K562 (cell line): ENCODE results near the gene CISD3. TPM values are rescaled to one million over a fixed set of nuclear protein-coding genes. Genes with fewer than 3 reads are reported as not detected.

Experiments
- ATAC-seq: fragments of 200-7000 bp; cut with Tn5 transposase; 3 replicates; pipeline ENCODE4 v1.9.1; 2020; ENCODE audit warnings: moderate library complexity
- BruUV-seq: library from RNA; stranded (reverse); fragments of 400-500 nt; replicated peaks from 2 replicates; lab custom pipeline; 2021; lab: Mats Ljungman, UMichigan
- CTCF ChIA-PET: fragments of 300-600 bp; formaldehyde crosslinking; extraction: SDS; loops from one replicate; lab custom pipeline; 2021; ENCODE audit warnings: low intra/inter-chr PET ratio; lab: Yijun Ruan, JAX
- POLR2A ChIA-PET: fragments of 300-600, 350-650 bp; sonication (Branson Sonifier 250); formaldehyde crosslinking; extraction: SDS; loops from one replicate; lab custom pipeline; 2021; ENCODE audit warnings: antibody characterized with exemption, inconsistent platforms; lab: Yijun Ruan, JAX
- DNase-seq, 4 experiments: peaks; one replicate each; pipeline versions ENCODE4 v3.0.0 to v3.0.0-alpha.2; 2011 to 2018; ENCODE audit warnings: low spot score in 3 of 4, mixed read lengths in 3 of 4; ENCODE audit errors: extremely low read depth in 1 of 4
- FAIRE-seq: peaks from 2 replicates; lab custom pipeline; 2011; peaks lifted over from hg19 to GRCh38; lab: Jason Lieb, UNC
- H2AFZ ChIP-seq: 2 replicates; pipeline ENCODE4 v1.6.0; 2011; ENCODE audit warnings: low read depth, low read length, control low read depth, inconsistent platforms
- H3K27ac ChIP-seq: fragments of 200-600 bp; 3 replicates; pipeline ENCODE4 v1.8.0; 2011; ENCODE audit warnings: low read depth, mild to moderate bottlenecking, control low read depth, inconsistent platforms, low read length, moderate library complexity, mixed read lengths; ENCODE audit errors: extremely low read depth
- H3K27me3 ChIP-seq, 2 experiments: fragments of 300-600 bp in 1 of 2; 2 replicates in 1 of 2; 3 replicates in 1 of 2; pipeline versions ENCODE4 v1.6.0 to v1.8.0; 2011; ENCODE audit warnings: inconsistent platforms in 2 of 2, low read length in 2 of 2, mild to moderate bottlenecking in 1 of 2, mixed read lengths in 1 of 2, moderate library complexity in 1 of 2; ENCODE audit not compliant: control insufficient read depth in 2 of 2, insufficient read depth in 2 of 2
- H3K36me3 ChIP-seq: fragments of 300-600 bp; 3 replicates; pipeline ENCODE4 v1.8.0; 2011; ENCODE audit warnings: mild to moderate bottlenecking, low read length, inconsistent platforms; ENCODE audit not compliant: control insufficient read depth, insufficient read depth
- H3K4me1 ChIP-seq, 2 experiments: fragments of 200-600 bp in 1 of 2; replicated peaks in 1 of 2; 2 replicates in 1 of 2; 3 replicates in 1 of 2; pipeline versions ENCODE4 v1.5.1 to v1.8.0; 2011; ENCODE audit warnings: inconsistent platforms in 2 of 2, low read length in 2 of 2, mild to moderate bottlenecking in 1 of 2, mixed read lengths in 1 of 2, moderate library complexity in 1 of 2; ENCODE audit not compliant: control insufficient read depth in 2 of 2, insufficient read depth in 2 of 2
- H3K4me2 ChIP-seq: 2 replicates; pipeline ENCODE4 v1.6.1; 2011; ENCODE audit warnings: low read length, control low read depth, inconsistent platforms, mixed read lengths; ENCODE audit not compliant: insufficient read depth
- H3K4me3 ChIP-seq: fragments of 200-600 bp; sonication (generic), shearing (Covaris generic); 2 replicates; pipeline ENCODE4 v1.5.1; 2016; ENCODE audit warnings: control low read depth, inconsistent platforms
- H3K79me2 ChIP-seq: fragments of 200-600 bp; 3 replicates; pipeline ENCODE4 v1.8.0; 2011; ENCODE audit warnings: low read length, inconsistent platforms; ENCODE audit not compliant: control insufficient read depth, insufficient read depth
- H3K9ac ChIP-seq, 2 experiments: 2 replicates each; pipeline versions ENCODE4 v1.6.0 to v1.6.1; 2011; ENCODE audit warnings: low read depth in 2 of 2, low read length in 2 of 2, control low read depth in 1 of 2, inconsistent platforms in 1 of 2, mild to moderate bottlenecking in 1 of 2, mixed read lengths in 1 of 2; ENCODE audit not compliant: insufficient read depth in 1 of 2
- H3K9me1 ChIP-seq: one replicate; pipeline ENCODE4 v1.6.0; 2011; ENCODE audit warnings: inconsistent platforms, mild to moderate bottlenecking, low read length, moderate library complexity; ENCODE audit not compliant: control insufficient read depth, insufficient read depth
- H3K9me3 ChIP-seq: replicated peaks from 2 replicates; pipeline ENCODE4 v1.5.1; 2011; ENCODE audit warnings: low read depth, low read length, inconsistent platforms; ENCODE audit not compliant: control insufficient read depth, insufficient read depth
- H4K20me1 ChIP-seq: replicated peaks from 2 replicates; pipeline ENCODE4 v1.6.1; 2011; ENCODE audit warnings: low read length, inconsistent platforms, mixed read lengths; ENCODE audit not compliant: control insufficient read depth, insufficient read depth
- GABPA ChIP-seq: fragments of 200-800 bp; sonication (Bioruptor generic); conservative IDR thresholded peaks from 2 replicates; pipeline ENCODE4 v1.6.1; 2016; ENCODE audit warnings: low read depth, missing genetic modification characterization, missing compliant biosample characterization
- POLR2G ChIP-seq: fragments of 200-400 bp; formaldehyde crosslinking; IDR thresholded peaks from 2 replicates; pipeline ENCODE4 v1.6.1; 2017; ENCODE audit warnings: low read depth, mild to moderate bottlenecking, antibody characterized with exemption, low read length, moderate library complexity
- WGBS: fragments of 100-300 bp; shearing (Covaris generic); methylation state at CpG from one replicate; pipeline ENCODE4 v1.1.6; 2016; ENCODE audit warnings: low coverage, mixed read lengths; ENCODE audit not compliant: insufficient coverage; ENCODE audit errors: missing lambda C conversion rate; 5-methylcytosine and 5-hydroxymethylcytosine counted together
- in situ Hi-C: fragments of 300-500 bp; cut with MboI; formaldehyde crosslinking; loops from 4 replicates; pipeline ENCODE4 v1.15.0; 2018; ENCODE audit warnings: inconsistent platforms, mixed read lengths
- intact Hi-C: fragments of 100-400 bp; cut with micrococcal nuclease; formaldehyde crosslinking; loops from 2 replicates; pipeline ENCODE4 v1.14.2; 2022
- polyA plus RNA-seq, 8 experiments: library from polyadenylated mRNA; depleted of rRNA in 4 of 8; stranded (reverse) in 5 of 8; unstranded in 3 of 8; fragments of >200 nt; fragmentation: Nextera tagmentation in 2 of 8; fragmentation: Illumina TruSeq in 1 of 8; extraction: Ambion mirVana in 2 of 8; extraction: Trizol in 1 of 8; gene quantifications; 2 replicates each; pipeline versions ENCODE4 v1.2.1 to v1.2.3, GENCODE V29; 2011 to 2014; ENCODE audit warnings: inconsistent platforms in 1 of 8, missing spikeins in 1 of 8
- total RNA-seq, 7 experiments: library from RNA; depleted of rRNA in 6 of 7; stranded (reverse); fragments of >200 nt in 6 of 7; fragmentation: Illumina TruSeq in 2 of 7; extraction: Trizol in 2 of 7; gene quantifications; 2 replicates each; pipeline versions ENCODE4 v1.2.1 to v1.2.3, GENCODE V29; 2011 to 2021; ENCODE audit warnings: low replicate concordance in 1 of 7
- TF ChIP-seq, protein P1 (sequence below): fragments of 250-450 bp; sonication (Bioruptor Pico); IDR thresholded peaks from 2 replicates; pipeline ENCODE4 v1.4.0; 2020; ENCODE audit warnings: mild to moderate bottlenecking, moderate library complexity

Gene CISD3
- total and polyA plus RNA-seq, 9 of the 15 experiments (the other 6 are each of a cell fraction or from before 2014, with no cell fraction given) = 5.0 to 60.7 (median 15.7) TPM

GRCh38 chr17:38716368-38717005 is 13.7 kb upstream of the CISD3 start:
- intact Hi-C loops = no loop called here
- H3K27ac ChIP-seq = no peak overlapping the region
- no peak for DNase-seq
- TF ChIP-seq GABPA (tag) = no peak
- TF ChIP-seq, protein P1, sequence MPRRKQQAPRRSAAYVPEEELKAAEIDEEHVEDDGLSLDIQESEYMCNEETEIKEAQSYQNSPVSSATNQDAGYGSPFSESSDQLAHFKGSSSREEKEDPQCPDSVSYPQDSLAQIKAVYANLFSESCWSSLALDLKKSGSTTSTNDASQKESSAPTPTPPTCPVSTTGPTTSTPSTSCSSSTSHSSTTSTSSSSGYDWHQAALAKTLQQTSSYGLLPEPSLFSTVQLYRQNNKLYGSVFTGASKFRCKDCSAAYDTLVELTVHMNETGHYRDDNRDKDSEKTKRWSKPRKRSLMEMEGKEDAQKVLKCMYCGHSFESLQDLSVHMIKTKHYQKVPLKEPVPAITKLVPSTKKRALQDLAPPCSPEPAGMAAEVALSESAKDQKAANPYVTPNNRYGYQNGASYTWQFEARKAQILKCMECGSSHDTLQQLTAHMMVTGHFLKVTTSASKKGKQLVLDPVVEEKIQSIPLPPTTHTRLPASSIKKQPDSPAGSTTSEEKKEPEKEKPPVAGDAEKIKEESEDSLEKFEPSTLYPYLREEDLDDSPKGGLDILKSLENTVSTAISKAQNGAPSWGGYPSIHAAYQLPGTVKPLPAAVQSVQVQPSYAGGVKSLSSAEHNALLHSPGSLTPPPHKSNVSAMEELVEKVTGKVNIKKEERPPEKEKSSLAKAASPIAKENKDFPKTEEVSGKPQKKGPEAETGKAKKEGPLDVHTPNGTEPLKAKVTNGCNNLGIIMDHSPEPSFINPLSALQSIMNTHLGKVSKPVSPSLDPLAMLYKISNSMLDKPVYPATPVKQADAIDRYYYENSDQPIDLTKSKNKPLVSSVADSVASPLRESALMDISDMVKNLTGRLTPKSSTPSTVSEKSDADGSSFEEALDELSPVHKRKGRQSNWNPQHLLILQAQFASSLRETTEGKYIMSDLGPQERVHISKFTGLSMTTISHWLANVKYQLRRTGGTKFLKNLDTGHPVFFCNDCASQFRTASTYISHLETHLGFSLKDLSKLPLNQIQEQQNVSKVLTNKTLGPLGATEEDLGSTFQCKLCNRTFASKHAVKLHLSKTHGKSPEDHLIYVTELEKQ (CRISPR knock-in tag) = no peak
- TF ChIP-seq POLR2G = peak; percentile 57
- H3K79me2 ChIP-seq = no peaks in the 10 kb centered on the region
- no peak for ATAC-seq
- no peak overlapping the region for H3K4me2 ChIP-seq
- H2AFZ ChIP-seq = no peak overlapping the region
- no peak for FAIRE-seq
- H3K9me1 ChIP-seq = peaks cover 10% of the 10 kb centered on the region
- no peaks in the 10 kb centered on the region for H3K9me3 ChIP-seq
- CTCF ChIA-PET = no interaction called here
- in situ Hi-C loops = no loop called here
- no TSS peak for BruUV-seq
- 92% methylated on average over 11 of the region's 18 CpGs for WGBS
- peak overlapping the region in 1 of 2 experiments; percentile 8; a peak in 1 of 4 replicates for H3K9ac ChIP-seq
- POLR2A ChIA-PET = interaction anchor here (1.0 to 3.2 kb wide), 3 partner anchors 10 to 12 kb away, joined by 3 to 19 read pairs (median 7); partner anchors contain the start of gene MLLT6
- H3K27me3 ChIP-seq = no peaks in the 10 kb centered on the region
- no peak overlapping the region for H3K4me3 ChIP-seq
- H3K36me3 ChIP-seq = peaks cover 68% of the 10 kb centered on the region
- H4K20me1 ChIP-seq = no peaks in the 10 kb centered on the region
- H3K4me1 ChIP-seq = peaks cover 24 to 46% of the 10 kb centered on the region in 2 experiments
